LNCaP clone FGC (cell line): ENCODE data around the gene BNC2.
"Not testable (repeated sequence)": the region's sequence is repeated elsewhere in the genome, so short reads cannot be mapped to it uniquely, and the experiment has no call there.

Experiments used
- DNase-seq: peaks from one replicate; pipeline ENCODE4 v3.0.0-alpha.2; 2011; ENCODE audit warnings: low read depth
- H3K4me3 ChIP-seq: 2 replicates; pipeline ENCODE4 v1.5.1; 2011; ENCODE audit warnings: mild to moderate bottlenecking, low read depth, low read length, control low read depth
- CTCF ChIP-seq: IDR thresholded peaks from 2 replicates; pipeline ENCODE4 v1.5.1; 2012; ENCODE audit warnings: mild to moderate bottlenecking; ENCODE audit not compliant: control insufficient read depth, insufficient read depth; ENCODE audit errors: extremely low read depth

BNC2 gene

GRCh38 chr9:16883586-16883985 lies 13.1 kb upstream of the BNC2 start:
- no peak for TF ChIP-seq CTCF
- H3K4me3 ChIP-seq: no peak overlapping the region
- no peak for DNase-seq

- H3K4me3 ChIP-seq: not testable (repeated sequence)
These were observed 12.0 kb upstream of the BNC2 start for GRCh38 chr9:16882440-16882839.

GRCh38 chr9:16879416-16879815 lies 8.9 kb upstream of the BNC2 start:
- H3K4me3 ChIP-seq: no peak overlapping the region
- no peak for TF ChIP-seq CTCF
- no peak for DNase-seq

More at GRCh38 chr9:16882440-16882839, 12.0 kb upstream of the BNC2 start:
- not testable (repeated sequence) for DNase-seq

GRCh38 chr9:16877256-16877655 lies 6.8 kb upstream of the BNC2 start:
- no peak for TF ChIP-seq CTCF
- no peak for DNase-seq
- H3K4me3 ChIP-seq: no peak overlapping the region

- DNase-seq: no peak
- TF ChIP-seq CTCF: no peak
- no peak overlapping the region for H3K4me3 ChIP-seq
These were observed 2.8 kb upstream of the BNC2 start for GRCh38 chr9:16873126-16873802.

- no peak for DNase-seq
- TF ChIP-seq CTCF: no peak
- peak overlapping the region; percentile 62 for H3K4me3 ChIP-seq
These were observed 1.1 kb upstream of the BNC2 start for GRCh38 chr9:16871336-16872151.

- H3K4me3 ChIP-seq: peak overlapping the region; percentile 62
- no peak for TF ChIP-seq CTCF
- DNase-seq: no peak
These were observed 431 bp downstream of the BNC2 start for GRCh38 chr9:16869882-16870595.
